GM18861 (cell line): ENCODE results near the gene UMODL1.
"Not testable (repeated sequence)": the region's sequence is repeated elsewhere in the genome, so short reads cannot be mapped to it uniquely, and the experiment has no call there.

ENCODE experiments used
- ATAC-seq: cut with Tn5 transposase; IDR thresholded peaks from one replicate; pipeline ENCODE4 v1.9.1; 2021; ENCODE audit not compliant: unreplicated experiment

UMODL1 gene

GRCh38 chr21:42060166-42060565, 11.0 kb upstream of the UMODL1 start:
- ATAC-seq, result no peak

DNA sequence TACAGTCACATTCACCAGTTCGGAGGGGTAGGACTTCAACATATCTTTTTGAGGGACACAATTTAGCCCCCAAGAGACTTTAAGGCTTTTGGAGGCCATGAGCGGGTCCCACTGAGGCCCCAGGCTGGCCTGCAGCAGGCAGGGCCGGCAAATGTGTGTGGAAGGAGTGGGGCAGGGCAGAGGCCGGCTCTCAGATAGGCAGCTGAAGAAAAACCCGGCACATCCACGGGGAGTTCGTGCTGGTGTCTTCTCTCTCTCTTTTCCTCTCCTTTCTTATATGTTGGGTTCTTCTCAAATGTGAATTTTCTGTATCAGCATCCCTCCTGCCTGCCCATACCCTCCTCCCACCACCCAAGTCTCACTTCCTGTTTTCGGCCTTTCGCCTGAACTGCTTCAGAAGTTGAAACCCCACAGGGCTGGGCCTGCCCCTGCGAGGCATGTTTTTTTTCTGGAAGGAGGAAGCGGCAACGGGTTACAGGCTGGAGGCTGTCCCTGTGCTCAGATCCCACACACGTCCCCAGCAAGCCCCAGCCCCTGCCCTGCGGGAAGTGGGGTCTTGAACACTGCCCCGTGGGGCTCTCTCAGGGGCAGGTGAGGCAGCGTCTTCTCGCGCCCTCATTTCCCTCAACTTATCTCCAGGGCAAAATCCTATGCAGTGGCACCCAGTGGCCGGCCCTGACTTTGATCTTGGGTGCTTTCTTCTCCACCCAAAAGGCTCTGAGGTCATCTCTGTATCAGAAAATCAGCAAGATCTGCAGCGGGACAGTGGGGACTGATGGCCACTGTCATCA, 9.7 kb upstream of the UMODL1 start:
- ATAC-seq, result peak; percentile 38

DNA sequence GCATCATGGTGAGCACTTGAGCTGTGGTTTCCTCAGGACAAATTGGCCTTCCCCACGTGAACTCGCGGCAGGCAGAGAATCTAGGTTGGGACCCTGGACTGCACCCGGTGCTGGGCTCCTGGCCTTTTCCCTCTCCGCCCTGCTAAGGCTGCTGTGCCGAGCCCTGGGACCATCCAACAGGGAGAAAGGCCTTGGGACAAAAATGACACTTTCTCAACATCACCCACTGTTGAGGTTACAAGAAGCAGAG, 9.2 kb upstream of the UMODL1 start:
- no peak for ATAC-seq

GRCh38 chr21:42062236-42063022, 8.7 kb upstream of the UMODL1 start:
- peak; percentile 39 for ATAC-seq

DNA sequence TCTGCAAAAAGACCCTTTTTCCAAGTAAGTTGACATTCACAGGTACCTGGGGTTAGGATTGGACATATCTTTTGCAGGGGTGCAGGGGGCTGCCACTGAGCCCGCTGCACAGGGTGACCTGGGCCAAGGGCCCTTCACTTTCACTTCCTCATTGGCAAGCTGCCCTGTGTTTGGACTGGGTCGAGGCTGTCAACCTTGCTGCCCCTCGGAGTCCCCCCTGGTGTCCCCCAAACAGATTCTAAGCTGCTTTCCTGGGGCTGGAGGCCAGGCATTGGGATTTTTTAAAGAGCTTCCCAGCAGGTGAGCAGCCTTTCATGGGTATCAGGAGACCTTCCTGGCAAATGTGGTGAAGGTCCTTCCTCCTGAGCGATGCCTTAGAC, 7.9 kb upstream of the UMODL1 start:
- ATAC-seq, result peak; percentile 26

DNA sequence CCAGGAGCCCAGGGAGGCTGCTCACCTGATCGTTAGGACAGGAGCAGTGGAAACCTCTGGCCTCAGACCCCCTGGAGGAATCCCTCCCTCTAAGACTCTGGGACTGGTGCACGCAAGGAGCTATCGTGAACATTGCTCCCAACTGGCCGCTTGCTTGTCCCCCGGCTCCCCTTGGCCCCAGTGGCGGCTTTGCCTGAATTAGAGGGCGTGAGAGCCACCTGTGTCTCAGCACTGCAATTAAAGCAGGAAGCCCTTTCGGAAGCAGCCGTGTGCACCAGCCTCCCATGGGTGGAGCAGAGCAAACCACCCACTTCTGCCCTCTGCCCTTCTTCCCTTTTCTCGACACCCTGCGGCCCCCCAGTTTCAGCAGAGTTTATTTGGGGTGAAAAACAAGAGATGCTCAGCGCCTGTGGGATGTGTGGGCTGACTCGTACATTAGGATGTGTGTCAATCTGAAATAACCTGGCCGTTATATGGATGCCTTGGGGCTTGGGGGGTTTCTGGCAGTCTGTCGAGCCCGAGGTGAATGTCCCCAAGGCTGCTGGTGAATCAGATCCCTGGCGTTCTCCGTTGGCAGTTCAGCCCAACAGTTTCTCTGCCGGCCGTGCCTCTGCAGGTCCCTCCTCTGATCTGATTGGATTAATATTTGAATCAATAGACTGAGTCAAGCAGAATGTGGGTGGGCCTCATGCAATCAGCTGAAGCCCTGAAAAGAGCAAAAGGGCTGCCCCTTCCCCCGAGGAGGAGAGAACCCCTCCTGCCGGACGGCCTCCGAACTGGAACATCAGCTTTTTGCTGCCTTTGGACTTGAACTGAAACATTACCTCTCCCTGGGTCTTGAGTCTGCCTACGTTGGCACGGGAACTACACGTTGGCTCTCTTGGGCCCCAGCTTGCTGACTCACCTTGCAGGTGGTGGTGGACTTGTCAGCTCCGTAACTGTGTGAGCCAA, 7.3 kb upstream of the UMODL1 start:
- peak; percentile 36 for ATAC-seq

DNA sequence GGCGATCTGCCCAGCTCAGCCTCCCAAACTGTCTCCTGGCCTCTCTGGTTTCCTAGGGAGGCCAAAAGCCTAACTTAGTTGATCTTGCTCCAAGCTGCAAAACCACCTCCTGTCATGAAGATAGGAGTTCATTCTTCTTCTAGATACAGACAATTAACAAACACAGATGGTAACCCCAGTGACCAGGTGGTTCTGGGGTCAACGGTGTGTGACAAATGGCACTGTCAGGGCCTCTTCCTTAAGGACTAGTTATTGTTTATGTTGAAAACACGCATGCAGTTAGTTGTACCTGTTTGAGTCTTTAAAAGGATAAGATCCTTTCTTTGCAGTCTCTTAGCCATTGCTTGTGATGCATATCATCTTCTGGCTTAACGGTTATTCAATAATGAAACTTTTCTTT, 4.6 kb upstream of the UMODL1 start:
- no peak for ATAC-seq

GRCh38 chr21:42067531-42068255, 3.4 kb upstream of the UMODL1 start:
- ATAC-seq, result no peak

DNA sequence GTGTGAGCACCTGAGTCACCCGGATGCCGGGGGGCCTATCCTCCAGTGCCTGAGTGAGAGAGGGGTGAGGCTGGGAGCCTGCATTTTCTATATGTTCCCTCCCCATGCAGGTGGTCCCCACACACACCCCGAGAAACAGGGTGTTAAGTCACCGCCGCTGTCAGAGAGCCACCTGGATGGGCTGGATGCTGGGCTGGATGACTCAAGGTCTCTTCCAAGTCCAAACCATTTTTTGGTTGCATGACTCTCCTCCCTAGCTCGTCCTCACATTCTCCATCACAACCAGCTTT, 2.9 kb upstream of the UMODL1 start:
- no peak for ATAC-seq

- ATAC-seq, result no peak
Observed at GRCh38 chr21:42068592-42068991, 2.5 kb upstream of the UMODL1 start.

DNA sequence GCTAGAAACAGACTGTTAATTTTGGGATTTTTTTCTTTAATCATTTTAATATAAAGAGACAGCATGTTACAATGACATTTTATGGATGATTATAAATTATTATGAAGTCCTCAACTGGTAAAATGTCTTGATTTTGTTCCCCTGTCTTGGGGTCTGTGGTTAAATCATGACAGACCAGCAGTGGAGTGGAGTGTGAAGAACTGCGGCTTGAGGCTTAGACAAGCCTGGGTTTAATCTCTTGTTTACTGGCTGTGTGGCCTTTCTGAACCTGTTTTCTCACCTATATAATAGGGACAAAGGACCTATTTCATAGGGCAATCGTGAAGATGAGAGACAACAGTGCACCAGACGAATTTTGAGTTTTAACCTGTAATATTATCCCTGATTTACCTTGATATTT, 1.8 kb upstream of the UMODL1 start:
- no peak for ATAC-seq

DNA sequence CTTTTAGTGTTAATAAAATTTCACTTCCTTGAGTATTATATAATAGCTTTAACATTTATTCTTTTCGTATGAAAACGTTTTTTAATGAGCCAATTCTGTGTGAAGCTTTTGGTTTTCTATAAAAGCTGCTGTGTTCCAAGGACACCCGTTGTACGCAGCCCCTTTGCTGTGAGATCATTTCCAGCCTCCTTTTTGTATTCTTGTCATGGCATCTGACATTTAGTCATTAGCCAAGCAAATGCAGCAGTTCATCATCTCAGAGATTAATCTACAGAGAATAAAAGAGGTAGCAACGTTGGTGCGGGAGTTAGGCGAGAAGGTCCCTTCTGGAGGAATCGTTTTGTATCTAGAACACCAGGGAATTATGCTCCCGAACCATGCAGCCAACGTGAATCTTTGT, 1.3 kb upstream of the UMODL1 start:
- no peak for ATAC-seq

- no peak for ATAC-seq
Observed at GRCh38 chr21:42073145-42074099, 2.3 kb downstream of the UMODL1 start.

GRCh38 chr21:42075686-42076471, 4.8 kb downstream of the UMODL1 start:
- no peak for ATAC-seq

GRCh38 chr21:42077685-42078238, 6.6 kb downstream of the UMODL1 start:
- ATAC-seq, result peak; percentile 76

- ATAC-seq, result not testable (repeated sequence)
Observed at GRCh38 chr21:42078247-42079007, 7.3 kb downstream of the UMODL1 start.

DNA sequence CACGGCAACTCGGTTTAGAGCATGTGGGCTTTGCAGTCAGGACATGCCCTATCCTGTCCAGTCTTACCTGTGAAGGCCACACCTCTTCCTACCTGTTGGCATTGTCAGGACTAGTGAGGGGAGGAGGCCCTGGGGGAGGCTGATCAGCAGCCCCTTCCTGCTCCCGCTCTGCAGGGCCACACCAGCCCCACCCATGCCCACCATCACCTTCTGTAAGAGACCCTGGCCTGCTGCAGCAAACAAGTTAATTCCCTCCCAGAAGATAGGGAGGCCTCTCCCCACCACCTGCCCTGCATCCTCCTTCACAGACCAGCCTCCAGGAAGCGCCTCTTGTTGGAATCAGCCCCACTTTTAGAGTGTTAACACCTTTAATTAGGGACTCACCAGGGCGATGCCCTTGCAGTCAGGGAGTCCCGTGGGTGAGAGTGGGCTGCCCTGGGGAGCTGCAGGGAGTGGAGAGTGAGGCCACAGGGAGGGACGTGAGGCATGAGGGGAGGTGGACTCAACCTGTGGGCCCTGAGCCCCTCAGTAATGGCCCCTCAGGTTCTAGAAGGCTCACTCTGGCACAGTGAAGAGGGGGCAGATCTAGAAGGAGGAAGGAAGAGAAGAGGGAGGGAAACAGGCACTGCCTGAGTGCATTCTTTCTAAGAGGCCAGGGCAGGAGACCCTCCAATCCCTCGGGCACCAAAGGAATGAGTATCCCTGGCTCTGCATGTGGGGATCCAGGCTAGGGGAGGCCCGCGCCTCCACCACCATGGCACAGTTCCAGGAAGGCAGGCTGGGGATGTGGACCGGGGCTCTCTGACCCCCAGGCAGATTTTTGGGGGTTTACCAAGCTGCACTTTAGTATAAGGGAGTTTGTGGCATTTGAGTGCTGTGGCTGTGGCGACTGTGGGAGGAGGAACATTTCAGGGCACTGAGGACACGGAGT, 8.2 kb downstream of the UMODL1 start:
- ATAC-seq, result no peak
